ENCODE data around the gene ELOA2. TPM values are rescaled to one million over a fixed set of nuclear protein-coding genes. Genes with fewer than 3 reads are reported as not detected.

Gene ELOA2
- polyA plus RNA-seq, 3 donors = not detected

GRCh38 chr18:47080872-47081271 is 45.5 kb upstream of the ELOA2 start:
- H3K4me1 ChIP-seq (ENCODE audit: control insufficient read depth in 1 of 2, insufficient read depth in 2 of 2, low read length in 2 of 2) = no peaks in the 10 kb centered on the region
- no peaks in the 10 kb centered on the region for H3K27me3 ChIP-seq (ENCODE audit: control insufficient read depth in 2 of 2, insufficient read depth in 2 of 2, low read length in 2 of 2)
- H3K27ac ChIP-seq (ENCODE audit: low read depth in 1 of 2, low read length in 2 of 2) = no peak overlapping the region
- TF ChIP-seq, protein P1, sequence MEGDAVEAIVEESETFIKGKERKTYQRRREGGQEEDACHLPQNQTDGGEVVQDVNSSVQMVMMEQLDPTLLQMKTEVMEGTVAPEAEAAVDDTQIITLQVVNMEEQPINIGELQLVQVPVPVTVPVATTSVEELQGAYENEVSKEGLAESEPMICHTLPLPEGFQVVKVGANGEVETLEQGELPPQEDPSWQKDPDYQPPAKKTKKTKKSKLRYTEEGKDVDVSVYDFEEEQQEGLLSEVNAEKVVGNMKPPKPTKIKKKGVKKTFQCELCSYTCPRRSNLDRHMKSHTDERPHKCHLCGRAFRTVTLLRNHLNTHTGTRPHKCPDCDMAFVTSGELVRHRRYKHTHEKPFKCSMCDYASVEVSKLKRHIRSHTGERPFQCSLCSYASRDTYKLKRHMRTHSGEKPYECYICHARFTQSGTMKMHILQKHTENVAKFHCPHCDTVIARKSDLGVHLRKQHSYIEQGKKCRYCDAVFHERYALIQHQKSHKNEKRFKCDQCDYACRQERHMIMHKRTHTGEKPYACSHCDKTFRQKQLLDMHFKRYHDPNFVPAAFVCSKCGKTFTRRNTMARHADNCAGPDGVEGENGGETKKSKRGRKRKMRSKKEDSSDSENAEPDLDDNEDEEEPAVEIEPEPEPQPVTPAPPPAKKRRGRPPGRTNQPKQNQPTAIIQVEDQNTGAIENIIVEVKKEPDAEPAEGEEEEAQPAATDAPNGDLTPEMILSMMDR (IDR thresholded peaks at IDR 0.05) = no peak
- no peaks in the 10 kb centered on the region for H3K79me2 ChIP-seq (ENCODE audit: insufficient read depth, low read length)
- no peaks in the 10 kb centered on the region for H3K36me3 Mint-ChIP-seq
- no peak for DNase-seq
- H3K4me1 Mint-ChIP-seq = no peaks in the 10 kb centered on the region
- 75% methylated on average over 1 of the region's 2 CpGs for WGBS (ENCODE audit: insufficient coverage)
- no peak overlapping the region for H2AFZ ChIP-seq (ENCODE audit: insufficient read depth, low read depth, low read length, poor library complexity, severe bottlenecking)
- H3K27ac Mint-ChIP-seq = no peak overlapping the region
- no peak overlapping the region for H3K4me3 ChIP-seq (replicated peaks in 1 of 3; ENCODE audit: low read depth in 2 of 3, low read length in 3 of 3)
- intact Hi-C loops (cut with micrococcal nuclease) = no loop called here
- H3K9me3 Mint-ChIP-seq = peaks cover 0 to 1% (median 0%) of the 10 kb centered on the region in 7 donors
- H3K9me3 ChIP-seq (replicated peaks in 1 of 2; ENCODE audit: control insufficient read depth in 1 of 2, insufficient read depth in 1 of 2, low read length in 2 of 2) = no peaks in the 10 kb centered on the region
- no peak overlapping the region for H3K4me2 ChIP-seq (replicated peaks; ENCODE audit: extremely low read depth, low read length, poor library complexity, severe bottlenecking)
- H4K20me1 ChIP-seq (ENCODE audit: insufficient read depth, low read length) = no peaks in the 10 kb centered on the region
- no peaks in the 10 kb centered on the region for H3K36me3 ChIP-seq (replicated peaks in 1 of 2; ENCODE audit: control insufficient read depth in 1 of 2, insufficient read depth in 2 of 2, low read length in 2 of 2)
- H3K27me3 Mint-ChIP-seq (ENCODE audit: low read depth in 3 of 3) = peaks cover 0 to 2% (median 2%) of the 10 kb centered on the region in 3 donors
- no peak overlapping the region for H3K9ac ChIP-seq (ENCODE audit: insufficient read depth, low read length, poor library complexity, severe bottlenecking)
- H3K4me3 Mint-ChIP-seq = no peak overlapping the region

DNA sequence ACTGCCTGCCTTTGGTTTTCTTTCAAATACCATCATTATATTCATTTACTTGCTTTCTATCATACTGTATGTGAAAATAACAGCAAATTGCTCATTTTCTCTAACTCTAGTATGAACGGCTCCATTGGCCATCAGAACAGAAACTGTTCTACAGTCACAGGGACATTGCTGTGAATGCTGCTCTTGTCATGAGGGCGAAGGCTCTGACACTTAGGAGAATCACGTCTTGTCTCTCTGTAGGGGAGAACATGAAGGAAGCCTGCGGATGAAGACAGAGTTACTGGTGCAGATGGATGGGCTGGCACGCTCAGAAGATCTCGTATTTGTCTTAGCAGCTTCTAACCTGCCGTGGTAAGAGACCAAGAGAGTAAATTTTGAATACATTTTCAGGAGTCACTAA is 41.7 kb upstream of the ELOA2 start:
- H3K36me3 ChIP-seq (replicated peaks in 1 of 2; ENCODE audit: control insufficient read depth in 1 of 2, insufficient read depth in 2 of 2, low read length in 2 of 2) = no peaks in the 10 kb centered on the region
- H3K27me3 ChIP-seq (ENCODE audit: control insufficient read depth in 2 of 2, insufficient read depth in 2 of 2, low read length in 2 of 2) = no peaks in the 10 kb centered on the region
- no peak overlapping the region for H3K4me2 ChIP-seq (replicated peaks; ENCODE audit: extremely low read depth, low read length, poor library complexity, severe bottlenecking)
- H3K9me3 ChIP-seq (replicated peaks in 1 of 2; ENCODE audit: control insufficient read depth in 1 of 2, insufficient read depth in 1 of 2, low read length in 2 of 2) = no peaks in the 10 kb centered on the region
- H3K4me1 Mint-ChIP-seq = no peaks in the 10 kb centered on the region
- H3K27ac ChIP-seq (ENCODE audit: low read depth in 1 of 2, low read length in 2 of 2) = no peak overlapping the region
- H3K4me3 Mint-ChIP-seq = no peak overlapping the region
- 98% methylated on average over 7 of the region's 7 CpGs for WGBS (ENCODE audit: insufficient coverage)
- H2AFZ ChIP-seq (ENCODE audit: insufficient read depth, low read depth, low read length, poor library complexity, severe bottlenecking) = no peak overlapping the region
- intact Hi-C loops (cut with micrococcal nuclease) = no loop called here
- no peaks in the 10 kb centered on the region for H3K4me1 ChIP-seq (ENCODE audit: control insufficient read depth in 1 of 2, insufficient read depth in 2 of 2, low read length in 2 of 2)
- H3K27ac Mint-ChIP-seq = no peak overlapping the region
- TF ChIP-seq, protein P1 (IDR thresholded peaks at IDR 0.05) = no peak
- H3K36me3 Mint-ChIP-seq = no peaks in the 10 kb centered on the region
- no peak for DNase-seq
- no peaks in the 10 kb centered on the region for H3K79me2 ChIP-seq (ENCODE audit: insufficient read depth, low read length)
- H3K9me3 Mint-ChIP-seq = no peaks in the 10 kb centered on the region
- H3K27me3 Mint-ChIP-seq (ENCODE audit: low read depth in 3 of 3) = peaks cover 0 to 2% (median 2%) of the 10 kb centered on the region in 3 donors
- no peak overlapping the region for H3K4me3 ChIP-seq (replicated peaks in 1 of 3; ENCODE audit: low read depth in 2 of 3, low read length in 3 of 3)
- H3K9ac ChIP-seq (ENCODE audit: insufficient read depth, low read length, poor library complexity, severe bottlenecking) = no peak overlapping the region
- H4K20me1 ChIP-seq (ENCODE audit: insufficient read depth, low read length) = no peaks in the 10 kb centered on the region
